ENCODE results near the gene TCEA2. TPM values are rescaled to one million over a fixed set of nuclear protein-coding genes. Genes with fewer than 3 reads are reported as not detected.

The TCEA2 gene
- total RNA-seq, 3 donors from 2014 or later (not counting 1 experiment from before 2014, with no cell fraction given), result 25.0 to 28.7 (median 28.5) TPM

DNA sequence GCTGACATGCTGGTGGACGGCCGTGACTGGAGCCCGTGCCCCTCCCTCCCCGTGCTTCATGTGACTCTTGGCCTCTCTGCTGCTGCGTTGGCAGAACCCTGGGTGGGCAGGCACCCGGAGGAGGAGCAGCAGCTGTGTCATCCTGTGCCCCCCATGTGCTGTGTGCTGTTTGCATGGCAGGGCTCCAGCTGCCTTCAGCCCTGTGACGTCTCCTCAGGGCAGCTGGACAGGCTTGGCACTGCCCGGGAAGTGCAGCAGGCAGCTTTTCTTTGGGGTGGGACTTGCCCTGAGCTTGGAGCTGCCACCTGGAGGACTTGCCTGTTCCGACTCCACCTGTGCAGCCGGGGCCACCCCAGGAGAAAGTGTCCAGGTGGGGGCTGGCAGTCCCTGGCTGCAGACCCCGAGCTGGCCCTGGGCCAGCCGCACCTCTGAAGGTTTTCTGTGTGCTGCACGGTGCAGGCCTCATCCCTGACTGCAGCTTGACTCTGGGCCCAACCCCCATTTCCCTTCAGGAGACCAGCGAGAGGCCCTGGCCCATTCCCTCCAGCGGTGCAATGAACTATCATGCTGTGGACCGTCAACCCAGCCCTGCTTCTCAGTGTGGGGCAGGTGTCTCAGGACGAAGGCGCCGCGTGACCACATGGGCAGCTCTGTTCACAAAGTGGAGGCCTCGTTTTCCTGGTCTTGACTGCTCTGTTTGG lies 36.2 kb downstream of the TCEA2 start:
- peaks cover 14 to 27% of the 10 kb centered on the region in 2 donors for H3K27me3 Mint-ChIP-seq (ENCODE audit: low read depth in 2 of 2)
- Histone ChIP-seq H3K4me3 (ENCODE audit: low read length) (no peak overlapping the region), H3K27me3 (ENCODE audit: control insufficient read depth, insufficient read depth, low read length) (peaks cover 17% of the 10 kb centered on the region), H3K36me3 (ENCODE audit: control insufficient read depth, insufficient read depth, low read length) (no peaks in the 10 kb centered on the region), H3K27ac (ENCODE audit: low read length) (no peak overlapping the region), H3K4me1 (ENCODE audit: control insufficient read depth, insufficient read depth, low read length) (peaks cover 41% of the 10 kb centered on the region), H3K9me3 (ENCODE audit: control insufficient read depth, insufficient read depth, low read length) (no peaks in the 10 kb centered on the region)
- no peak overlapping the region for H3K27ac Mint-ChIP-seq
- no peak for ATAC-seq
- intact Hi-C loops (cut with micrococcal nuclease), result no loop called here
- peaks cover 4 to 5% of the 10 kb centered on the region in 2 donors for H3K9me3 Mint-ChIP-seq
- peaks cover 0 to 19% of the 10 kb centered on the region in 2 donors for H3K4me1 Mint-ChIP-seq
- WGBS (ENCODE audit: insufficient coverage), result 94% methylated on average over 21 of the region's 21 CpGs
- no peak overlapping the region for H3K4me3 Mint-ChIP-seq
- TF ChIP-seq CTCF (IDR thresholded peaks at IDR 0.05), result no peak
- no peaks in the 10 kb centered on the region for H3K36me3 Mint-ChIP-seq
- no peak for DNase-seq

GRCh38 chr20:64099880-64100565 lies 37.0 kb downstream of the TCEA2 start:
- ATAC-seq, result peak in 2 of 3 donors; percentile 24 to 35
- TF ChIP-seq CTCF (IDR thresholded peaks at IDR 0.05), result no peak
- peaks cover 0 to 19% of the 10 kb centered on the region in 2 donors for H3K4me1 Mint-ChIP-seq
- Histone ChIP-seq H3K9me3 (ENCODE audit: control insufficient read depth, insufficient read depth, low read length) (no peaks in the 10 kb centered on the region), H3K4me1 (ENCODE audit: control insufficient read depth, insufficient read depth, low read length) (peaks cover 41% of the 10 kb centered on the region), H3K27ac (ENCODE audit: low read length) (no peak overlapping the region), H3K36me3 (ENCODE audit: control insufficient read depth, insufficient read depth, low read length) (no peaks in the 10 kb centered on the region), H3K4me3 (ENCODE audit: low read length) (no peak overlapping the region), H3K27me3 (ENCODE audit: control insufficient read depth, insufficient read depth, low read length) (peaks cover 17% of the 10 kb centered on the region)
- no peak overlapping the region for H3K27ac Mint-ChIP-seq
- peak in 1 of 2 donors; percentile 58 for DNase-seq
- no peak overlapping the region for H3K4me3 Mint-ChIP-seq
- intact Hi-C loops (cut with micrococcal nuclease), result no loop called here
- peaks cover 4 to 5% of the 10 kb centered on the region in 2 donors for H3K9me3 Mint-ChIP-seq
- WGBS (ENCODE audit: insufficient coverage), result 57% methylated on average over 12 of the region's 14 CpGs
- peaks cover 14 to 27% of the 10 kb centered on the region in 2 donors for H3K27me3 Mint-ChIP-seq (ENCODE audit: low read depth in 2 of 2)
- no peaks in the 10 kb centered on the region for H3K36me3 Mint-ChIP-seq

DNA sequence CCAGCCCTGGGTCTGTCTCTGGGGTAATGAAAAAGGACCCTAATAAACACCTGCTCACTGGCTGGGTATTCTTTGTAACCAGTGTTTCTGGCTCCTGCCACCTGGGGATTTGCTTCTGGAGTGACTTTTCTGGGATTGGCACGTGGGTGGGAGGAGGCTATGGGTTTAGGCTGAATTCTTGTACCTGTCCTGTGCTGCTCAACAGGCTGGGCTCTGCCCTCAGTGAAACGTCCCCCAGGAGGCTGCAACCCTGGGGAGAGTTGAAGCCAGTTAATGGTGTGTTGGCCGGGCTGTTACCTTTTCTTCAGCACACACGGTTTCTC lies 37.5 kb downstream of the TCEA2 start:
- peaks cover 0 to 19% of the 10 kb centered on the region in 2 donors for H3K4me1 Mint-ChIP-seq
- no peaks in the 10 kb centered on the region for H3K36me3 Mint-ChIP-seq
- TF ChIP-seq CTCF (IDR thresholded peaks at IDR 0.05), result no peak
- intact Hi-C loops (cut with micrococcal nuclease), result no loop called here
- Histone ChIP-seq H3K4me3 (ENCODE audit: low read length) (no peak overlapping the region), H3K4me1 (ENCODE audit: control insufficient read depth, insufficient read depth, low read length) (peaks cover 41% of the 10 kb centered on the region), H3K27me3 (ENCODE audit: control insufficient read depth, insufficient read depth, low read length) (peaks cover 17% of the 10 kb centered on the region), H3K27ac (ENCODE audit: low read length) (no peak overlapping the region), H3K9me3 (ENCODE audit: control insufficient read depth, insufficient read depth, low read length) (no peaks in the 10 kb centered on the region), H3K36me3 (ENCODE audit: control insufficient read depth, insufficient read depth, low read length) (no peaks in the 10 kb centered on the region)
- H3K27ac Mint-ChIP-seq, result no peak overlapping the region
- no peak for ATAC-seq
- no peak for DNase-seq
- WGBS (ENCODE audit: insufficient coverage), result 82% methylated on average over 4 of the region's 4 CpGs
- peaks cover 14 to 27% of the 10 kb centered on the region in 2 donors for H3K27me3 Mint-ChIP-seq (ENCODE audit: low read depth in 2 of 2)
- peaks cover 4 to 5% of the 10 kb centered on the region in 2 donors for H3K9me3 Mint-ChIP-seq
- H3K4me3 Mint-ChIP-seq, result no peak overlapping the region

All from natural killer cell (primary cell).